ENCODE data around the gene ZNG1F.
"Not testable (repeated sequence)": the region's sequence is repeated elsewhere in the genome, so short reads cannot be mapped to it uniquely, and the experiment has no call there.

GRCh38 chr9:41100508-41100907 lies 88.6 kb downstream of the ZNG1F start:
- not testable (repeated sequence) for TF ChIP-seq POLR2A (IDR thresholded peaks at IDR 0.05; ENCODE audit: low read depth, low read length); POLR2AphosphoS5 (IDR thresholded peaks at IDR 0.05; ENCODE audit: low read depth, low read length); TAF1 (IDR thresholded peaks at IDR 0.05; ENCODE audit: borderline replicate concordance, low read depth, low read length)

All from GM12892 (cell line).